Liver (tissue), 9 donors: ENCODE results near the gene WNK1. TPM values are rescaled to one million over a fixed set of nuclear protein-coding genes. Genes with fewer than 3 reads are reported as not detected.

Source experiments
- DNase-seq: peaks from one replicate; pipeline ENCODE4 v3.0.0-alpha.2; 2017; ENCODE audit warnings: low spot score
- H3K27ac ChIP-seq, 2 donors: one replicate each; pipeline ENCODE4 v1.7.0; 2013; ENCODE audit warnings: inconsistent platforms in 2 of 2, low read length in 2 of 2, control low read depth in 1 of 2, low read depth in 1 of 2, mild to moderate bottlenecking in 1 of 2
- H3K27me3 ChIP-seq, 4 donors: one replicate each; pipeline versions ENCODE4 v1.6.1 to v1.7.0; 2013; ENCODE audit warnings: low read length in 3 of 4, inconsistent platforms in 1 of 4, mild to moderate bottlenecking in 1 of 4, moderate library complexity in 1 of 4; ENCODE audit not compliant: control insufficient read depth in 4 of 4, insufficient read depth in 4 of 4
- H3K36me3 ChIP-seq, 4 donors: one replicate each; pipeline versions ENCODE4 v1.6.1 to v1.7.0; 2013; ENCODE audit warnings: low read length in 3 of 4, mild to moderate bottlenecking in 3 of 4, low read depth in 1 of 4, moderate library complexity in 1 of 4; ENCODE audit not compliant: control insufficient read depth in 4 of 4, insufficient read depth in 3 of 4
- H3K4me1 ChIP-seq, 4 donors: one replicate each; pipeline versions ENCODE4 v1.6.1 to v1.7.0; 2013; ENCODE audit warnings: low read length in 3 of 4, mild to moderate bottlenecking in 3 of 4, moderate library complexity in 1 of 4; ENCODE audit not compliant: control insufficient read depth in 4 of 4, insufficient read depth in 4 of 4
- H3K4me3 ChIP-seq, 3 donors: one replicate each; pipeline versions ENCODE4 v1.6.1 to v1.7.0; 2013; ENCODE audit warnings: low read length in 3 of 3, control low read depth in 1 of 3, low read depth in 1 of 3, mild to moderate bottlenecking in 1 of 3
- H3K9ac ChIP-seq, 2 donors: one replicate each; pipeline ENCODE4 v1.7.0; 2013; ENCODE audit warnings: low read length in 2 of 2, mild to moderate bottlenecking in 2 of 2, moderate library complexity in 2 of 2, control low read depth in 1 of 2, low read depth in 1 of 2
- H3K9me3 ChIP-seq, 4 donors: one replicate each; pipeline versions ENCODE4 v1.6.1 to v1.7.0; 2013; ENCODE audit warnings: low read length in 3 of 4; ENCODE audit not compliant: control insufficient read depth in 4 of 4
- ATF3 ChIP-seq: IDR thresholded peaks from 2 replicates; pipeline ENCODE4 v1.6.1; 2016; ENCODE audit warnings: antibody characterized with exemption
- CTCF ChIP-seq: fragments of 150-350 bp; IDR thresholded peaks from 2 replicates; pipeline ENCODE4 v1.5.1; 2017; ENCODE audit warnings: improper control_type of control experiment, low read depth, low read length; ENCODE audit not compliant: missing input control
- EGR1 ChIP-seq, 2 donors: IDR thresholded peaks; 2 replicates each; pipeline ENCODE4 v1.6.1; 2016 to 2018; ENCODE audit warnings: antibody characterized with exemption in 2 of 2, low read depth in 2 of 2
- FOXA1 ChIP-seq: IDR thresholded peaks from 2 replicates; pipeline ENCODE4 v1.6.1; 2016; ENCODE audit warnings: antibody characterized with exemption
- FOXA2 ChIP-seq: IDR thresholded peaks from 2 replicates; pipeline ENCODE4 v1.6.1; 2016; ENCODE audit warnings: antibody characterized with exemption
- GABPA ChIP-seq, 2 donors: IDR thresholded peaks in 1 of 2; conservative IDR thresholded peaks in 1 of 2; 2 replicates each; pipeline ENCODE4 v1.6.1; 2016; ENCODE audit warnings: antibody characterized with exemption in 2 of 2, mild to moderate bottlenecking in 1 of 2, moderate library complexity in 1 of 2
- HNF4A ChIP-seq, 2 donors: conservative IDR thresholded peaks; 2 replicates each; pipeline ENCODE4 v1.6.1; 2016; ENCODE audit warnings: antibody characterized with exemption in 2 of 2, mild to moderate bottlenecking in 2 of 2
- HNF4G ChIP-seq: IDR thresholded peaks from 2 replicates; pipeline ENCODE4 v1.6.1; 2016; ENCODE audit warnings: antibody characterized with exemption
- JUND ChIP-seq, 2 donors: IDR thresholded peaks; 2 replicates each; pipeline ENCODE4 v1.6.1; 2016; ENCODE audit warnings: antibody characterized with exemption in 2 of 2
- RAD21 ChIP-seq, 2 donors: IDR thresholded peaks; 2 replicates each; pipeline ENCODE4 v1.6.1; 2016; ENCODE audit warnings: antibody characterized with exemption in 2 of 2, mild to moderate bottlenecking in 2 of 2
- RXRA ChIP-seq, 2 donors: IDR thresholded peaks; 2 replicates each; pipeline ENCODE4 v1.6.1; 2017 to 2018; ENCODE audit warnings: antibody characterized with exemption in 2 of 2, mild to moderate bottlenecking in 1 of 2
- SP1 ChIP-seq: IDR thresholded peaks from 2 replicates; pipeline ENCODE4 v1.6.1; 2018; ENCODE audit warnings: antibody characterized with exemption, mild to moderate bottlenecking
- TAF1 ChIP-seq: conservative IDR thresholded peaks from 2 replicates; pipeline ENCODE4 v1.6.1; 2016; ENCODE audit warnings: antibody characterized with exemption, mild to moderate bottlenecking
- YY1 ChIP-seq: IDR thresholded peaks from 2 replicates; pipeline ENCODE4 v1.6.1; 2016; ENCODE audit warnings: antibody characterized with exemption, mild to moderate bottlenecking
- ZBTB33 ChIP-seq: IDR thresholded peaks from 2 replicates; pipeline ENCODE4 v1.6.1; 2016; ENCODE audit warnings: antibody characterized with exemption
- WGBS: extraction: QIAGEN DNeasy Blood & Tissue Kit; methylation state at CpG from one replicate; pipeline ENCODE4 v1.1.7; 2013; 5-methylcytosine and 5-hydroxymethylcytosine counted together
- polyA plus RNA-seq, 2 donors: library from polyadenylated mRNA; stranded (reverse) in 1 of 2; unstranded in 1 of 2; fragments of 200-250 nt in 1 of 2; fragments of >200 nt in 1 of 2; fragmentation: Nextera tagmentation in 1 of 2; extraction: Ambion mirVana in 1 of 2; gene quantifications; one replicate each; pipeline versions ENCODE4 v1.2.1 to v1.2.3, GENCODE V29; 2013 to 2015
- total RNA-seq, 2 donors: library from RNA; depleted of rRNA; stranded (reverse); fragments of >200 nt; gene quantifications; one replicate each; pipeline ENCODE4 v1.2.3, GENCODE V29; 2014
- TF ChIP-seq, protein P1 (sequence below): IDR thresholded peaks from 2 replicates; pipeline ENCODE4 v1.6.1; 2016; ENCODE audit warnings: antibody characterized with exemption, mild to moderate bottlenecking
- TF ChIP-seq, protein P2 (sequence below): IDR thresholded peaks from 2 replicates; pipeline ENCODE4 v1.6.1; 2016; ENCODE audit warnings: antibody characterized with exemption
- donor health status: healthy.
- donor health status: healthy.
- donor health status: healthy.
- donor health status: healthy.
- donor health status: healthy.

Gene WNK1
- total and polyA plus RNA-seq, 4 donors: 22.4 to 299 (median 53.8) TPM

GRCh38 chr12:716506-716905 lies 35.9 kb upstream of the WNK1 start:
- Histone ChIP-seq H3K27me3 (no peaks in the 10 kb centered on the region), H3K4me3 (no peak overlapping the region), H3K9ac (no peak overlapping the region), H3K36me3 (no peaks in the 10 kb centered on the region), H3K9me3 (no peaks in the 10 kb centered on the region), H3K4me1 (no peaks in the 10 kb centered on the region), H3K27ac (no peak overlapping the region)
- DNase-seq: no peak
- WGBS: 75% methylated on average over 4 of the region's 4 CpGs
- TF ChIP-seq GABPA (IDR thresholded peaks at IDR 0.05 in 1 of 2, conservative IDR thresholded peaks at IDR 0.05 in 1 of 2) (no peak), SP1 (no peak), TAF1 (no peak), HNF4A (conservative IDR thresholded peaks at IDR 0.05) (no peak), EGR1 (IDR thresholded peaks at IDR 0.05; ENCODE audit: low read depth in 2 of 2) (no peak), FOXA2 (no peak)
- TF ChIP-seq, protein P1, sequence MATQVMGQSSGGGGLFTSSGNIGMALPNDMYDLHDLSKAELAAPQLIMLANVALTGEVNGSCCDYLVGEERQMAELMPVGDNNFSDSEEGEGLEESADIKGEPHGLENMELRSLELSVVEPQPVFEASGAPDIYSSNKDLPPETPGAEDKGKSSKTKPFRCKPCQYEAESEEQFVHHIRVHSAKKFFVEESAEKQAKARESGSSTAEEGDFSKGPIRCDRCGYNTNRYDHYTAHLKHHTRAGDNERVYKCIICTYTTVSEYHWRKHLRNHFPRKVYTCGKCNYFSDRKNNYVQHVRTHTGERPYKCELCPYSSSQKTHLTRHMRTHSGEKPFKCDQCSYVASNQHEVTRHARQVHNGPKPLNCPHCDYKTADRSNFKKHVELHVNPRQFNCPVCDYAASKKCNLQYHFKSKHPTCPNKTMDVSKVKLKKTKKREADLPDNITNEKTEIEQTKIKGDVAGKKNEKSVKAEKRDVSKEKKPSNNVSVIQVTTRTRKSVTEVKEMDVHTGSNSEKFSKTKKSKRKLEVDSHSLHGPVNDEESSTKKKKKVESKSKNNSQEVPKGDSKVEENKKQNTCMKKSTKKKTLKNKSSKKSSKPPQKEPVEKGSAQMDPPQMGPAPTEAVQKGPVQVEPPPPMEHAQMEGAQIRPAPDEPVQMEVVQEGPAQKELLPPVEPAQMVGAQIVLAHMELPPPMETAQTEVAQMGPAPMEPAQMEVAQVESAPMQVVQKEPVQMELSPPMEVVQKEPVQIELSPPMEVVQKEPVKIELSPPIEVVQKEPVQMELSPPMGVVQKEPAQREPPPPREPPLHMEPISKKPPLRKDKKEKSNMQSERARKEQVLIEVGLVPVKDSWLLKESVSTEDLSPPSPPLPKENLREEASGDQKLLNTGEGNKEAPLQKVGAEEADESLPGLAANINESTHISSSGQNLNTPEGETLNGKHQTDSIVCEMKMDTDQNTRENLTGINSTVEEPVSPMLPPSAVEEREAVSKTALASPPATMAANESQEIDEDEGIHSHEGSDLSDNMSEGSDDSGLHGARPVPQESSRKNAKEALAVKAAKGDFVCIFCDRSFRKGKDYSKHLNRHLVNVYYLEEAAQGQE: no peak
- TF ChIP-seq, protein P2, sequence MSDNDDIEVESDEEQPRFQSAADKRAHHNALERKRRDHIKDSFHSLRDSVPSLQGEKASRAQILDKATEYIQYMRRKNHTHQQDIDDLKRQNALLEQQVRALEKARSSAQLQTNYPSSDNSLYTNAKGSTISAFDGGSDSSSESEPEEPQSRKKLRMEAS: no peak

DNA sequence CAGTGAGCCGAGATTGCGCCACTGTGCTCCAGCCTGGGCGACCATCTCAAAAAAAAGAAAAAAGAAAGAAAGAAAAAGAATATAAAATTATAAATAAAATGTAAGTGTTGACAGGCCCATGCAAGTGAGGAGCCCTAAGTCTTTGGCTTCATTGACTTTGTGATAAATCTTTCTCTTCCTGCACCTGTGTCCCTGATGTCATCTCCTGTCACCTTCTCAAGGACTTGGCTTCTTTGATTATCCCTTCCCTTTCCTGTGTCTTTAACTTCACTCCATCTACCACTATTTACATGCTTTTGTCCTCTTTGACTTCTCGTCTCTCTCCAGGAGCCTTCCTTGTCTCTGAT lies 33.6 kb upstream of the WNK1 start:
- Histone ChIP-seq H3K4me3 (no peak overlapping the region), H3K9me3 (no peaks in the 10 kb centered on the region), H3K4me1 (no peaks in the 10 kb centered on the region), H3K27ac (no peak overlapping the region), H3K36me3 (no peaks in the 10 kb centered on the region), H3K9ac (no peak overlapping the region), H3K27me3 (no peaks in the 10 kb centered on the region)
- DNase-seq: no peak
- no peak for TF ChIP-seq ATF3
- no peak for TF ChIP-seq HNF4G
- TF ChIP-seq ZBTB33: no peak
- TF ChIP-seq HNF4A (conservative IDR thresholded peaks at IDR 0.05): no peak
- TF ChIP-seq JUND (IDR thresholded peaks at IDR 0.05): no peak
- no peak for TF ChIP-seq YY1
- no peak for TF ChIP-seq SP1
- TF ChIP-seq FOXA1: no peak
- TF ChIP-seq, protein P2: no peak
- no peak for TF ChIP-seq CTCF
- no peak for TF ChIP-seq TAF1
- TF ChIP-seq RAD21 (IDR thresholded peaks at IDR 0.05): no peak
- no peak for TF ChIP-seq RXRA (IDR thresholded peaks at IDR 0.05)
- WGBS: 96% methylated on average over 4 of the region's 4 CpGs
